H1 (cell line): ENCODE results near the gene NT5DC3. TPM values are rescaled to one million over a fixed set of nuclear protein-coding genes. Genes with fewer than 3 reads are reported as not detected.

Experiments used
- CTCF ChIA-PET: fragments of 300-600 bp; sonication (Branson Sonifier 250); formaldehyde crosslinking; loops from one replicate; lab custom pipeline; 2021; ENCODE audit not compliant: partially characterized antibody; lab: Charles Lee
- POLR2A ChIA-PET: fragments of 300-600 bp; sonication (Branson Sonifier 250); formaldehyde crosslinking; loops from one replicate; lab custom pipeline; 2021; ENCODE audit warnings: inconsistent platforms; ENCODE audit not compliant: partially characterized antibody; lab: Charles Lee
- DNase-seq, 2 experiments: peaks; one replicate each; pipeline versions ENCODE4 v3.0.0 to v3.0.0-alpha.2; 2010 to 2022; ENCODE audit warnings: low spot score in 2 of 2, low read depth in 1 of 2, mixed read lengths in 1 of 2
- FAIRE-seq: peaks from 2 replicates; lab custom pipeline; 2011; peaks lifted over from hg19 to GRCh38; lab: Jason Lieb, UNC
- H2AFZ ChIP-seq: 2 replicates; pipeline ENCODE4 v1.8.1; 2012; ENCODE audit warnings: low read length, inconsistent platforms
- H2AK5ac ChIP-seq: 2 replicates; pipeline ENCODE4 v1.6.1; 2013; ENCODE audit warnings: low read depth, low read length
- H2BK120ac ChIP-seq: replicated peaks from 2 replicates; pipeline ENCODE3; 2013; ENCODE audit warnings: low read depth, low read length, inconsistent platforms
- H2BK12ac ChIP-seq: 2 replicates; pipeline ENCODE4 v1.6.1; 2013; ENCODE audit warnings: low read depth, low read length
- H2BK15ac ChIP-seq: 2 replicates; pipeline ENCODE4 v1.6.1; 2013; ENCODE audit warnings: low read length
- H2BK20ac ChIP-seq: 2 replicates; pipeline ENCODE4 v1.6.1; 2013; ENCODE audit warnings: low read length
- H2BK5ac ChIP-seq: 2 replicates; pipeline ENCODE4 v1.6.1; 2013; ENCODE audit warnings: low read depth, low read length
- H3K14ac ChIP-seq: 2 replicates; pipeline ENCODE4 v1.6.1; 2013; ENCODE audit warnings: inconsistent platforms; ENCODE audit not compliant: insufficient read length
- H3K18ac ChIP-seq: 2 replicates; pipeline ENCODE4 v1.6.1; 2013; ENCODE audit warnings: low read length; ENCODE audit errors: extremely low read depth
- H3K23ac ChIP-seq: 2 replicates; pipeline ENCODE4 v1.6.1; 2013; ENCODE audit warnings: inconsistent platforms; ENCODE audit not compliant: insufficient read length
- H3K23me2 ChIP-seq: 2 replicates; pipeline ENCODE4 v1.6.1; 2013; ENCODE audit warnings: low read depth, low read length
- H3K27ac ChIP-seq: 2 replicates; pipeline ENCODE4 v1.6.1; 2011; ENCODE audit warnings: low read depth, low read length, inconsistent platforms
- H3K27me3 ChIP-seq, 4 experiments: replicated peaks in 1 of 4; 1 replicate in 1 of 4; 2 replicates in 3 of 4; pipeline versions ENCODE4 v1.6.1 to v1.8.1; 2011 to 2013; ENCODE audit warnings: low read length in 3 of 4, mild to moderate bottlenecking in 3 of 4, inconsistent platforms in 2 of 4, mixed read lengths in 2 of 4, moderate library complexity in 1 of 4; ENCODE audit not compliant: control insufficient read depth in 3 of 4, insufficient read depth in 3 of 4; ENCODE audit errors: extremely low read depth in 1 of 4
- H3K36me3 ChIP-seq, 4 experiments: 2 replicates each; pipeline versions ENCODE4 v1.6.1 to v1.8.1; 2011 to 2013; ENCODE audit warnings: mild to moderate bottlenecking in 4 of 4, low read length in 3 of 4, moderate library complexity in 2 of 4, control low read depth in 1 of 4, inconsistent platforms in 1 of 4; ENCODE audit not compliant: insufficient read depth in 4 of 4, control insufficient read depth in 2 of 4
- H3K4ac ChIP-seq: replicated peaks from 2 replicates; pipeline ENCODE3; 2013; ENCODE audit warnings: low read length, low read depth, mixed read lengths, inconsistent platforms; ENCODE audit not compliant: insufficient read length
- H3K4me1 ChIP-seq, 4 experiments: replicated peaks in 1 of 4; 1 replicate in 1 of 4; 2 replicates in 3 of 4; pipeline versions ENCODE4 v1.6.1 to v1.8.1; 2011 to 2013; ENCODE audit warnings: low read length in 3 of 4, inconsistent platforms in 2 of 4, mixed read lengths in 1 of 4; ENCODE audit not compliant: insufficient read depth in 4 of 4, control insufficient read depth in 3 of 4
- H3K4me2 ChIP-seq, 2 experiments: 2 replicates each; pipeline versions ENCODE4 v1.6.1 to v1.8.1; 2011 to 2013; ENCODE audit warnings: low read depth in 2 of 2, low read length in 2 of 2, control low read depth in 1 of 2, inconsistent platforms in 1 of 2, mild to moderate bottlenecking in 1 of 2; ENCODE audit not compliant: insufficient read depth in 1 of 2
- H3K4me3 ChIP-seq, 4 experiments: fragments of 200-600, 300-600 bp in 1 of 4; sonication (generic), shearing (Covaris generic), sonication (Bioruptor Twin) in 1 of 4; 2 replicates each; pipeline versions ENCODE4 v1.5.1 to v1.8.1; 2011 to 2016; ENCODE audit warnings: low read length in 4 of 4, low read depth in 3 of 4, control low read depth in 2 of 4, inconsistent platforms in 2 of 4, mild to moderate bottlenecking in 2 of 4, mixed read lengths in 1 of 4, moderate library complexity in 1 of 4; ENCODE audit not compliant: insufficient read depth in 2 of 4; ENCODE audit errors: extremely low read depth in 1 of 4
- H3K56ac ChIP-seq: replicated peaks from 2 replicates; pipeline ENCODE3; 2013; ENCODE audit warnings: low read depth, mild to moderate bottlenecking, mixed read lengths, low read length, inconsistent platforms; ENCODE audit not compliant: insufficient read length
- H3K79me1 ChIP-seq: 2 replicates; pipeline ENCODE4 v1.6.1; 2013; ENCODE audit warnings: low read depth, low read length, control low read depth
- H3K79me2 ChIP-seq, 2 experiments: 2 replicates each; pipeline versions ENCODE4 v1.6.1 to v1.8.1; 2012 to 2013; ENCODE audit warnings: low read length in 2 of 2, mild to moderate bottlenecking in 2 of 2, inconsistent platforms in 1 of 2; ENCODE audit not compliant: insufficient read depth in 2 of 2, control insufficient read depth in 1 of 2
- H3K9ac ChIP-seq, 4 experiments: replicated peaks in 1 of 4; 1 replicate in 1 of 4; 2 replicates in 3 of 4; pipeline versions ENCODE4 v1.6.1 to v1.8.1; 2011 to 2013; ENCODE audit warnings: low read depth in 3 of 4, low read length in 3 of 4, control low read depth in 2 of 4, mild to moderate bottlenecking in 2 of 4, moderate library complexity in 2 of 4, inconsistent platforms in 1 of 4; ENCODE audit errors: extremely low read depth in 1 of 4
- H3K9me3 ChIP-seq, 2 experiments: 2 replicates each; pipeline versions ENCODE4 v1.6.1 to v1.8.1; 2012 to 2013; ENCODE audit warnings: mild to moderate bottlenecking in 2 of 2, moderate library complexity in 2 of 2, control low read depth in 1 of 2, inconsistent platforms in 1 of 2, low read depth in 1 of 2, low read length in 1 of 2, mixed read lengths in 1 of 2; ENCODE audit not compliant: insufficient read depth in 2 of 2
- H4K20me1 ChIP-seq, 2 experiments: replicated peaks in 1 of 2; 2 replicates each; pipeline versions ENCODE3 to v1.8.1; 2011 to 2013; ENCODE audit warnings: inconsistent platforms in 2 of 2, low read length in 2 of 2, mild to moderate bottlenecking in 1 of 2; ENCODE audit not compliant: insufficient read depth in 2 of 2, control insufficient read depth in 1 of 2
- H4K5ac ChIP-seq: 2 replicates; pipeline ENCODE4 v1.6.1; 2013; ENCODE audit warnings: low read length, low read depth, mixed read lengths, inconsistent platforms; ENCODE audit not compliant: insufficient read length
- H4K8ac ChIP-seq: 2 replicates; pipeline ENCODE4 v1.8.0; 2013; ENCODE audit warnings: mild to moderate bottlenecking, moderate library complexity, low read length, inconsistent platforms; ENCODE audit not compliant: insufficient read depth; ENCODE audit errors: extremely low read depth
- H4K91ac ChIP-seq: replicated peaks from 2 replicates; pipeline ENCODE3; 2013; ENCODE audit warnings: low read length, mixed read lengths, inconsistent platforms; ENCODE audit not compliant: insufficient read length
- ASH2L ChIP-seq: fragments of 200-600, 300-600 bp; sonication (generic); IDR thresholded peaks from one replicate; pipeline ENCODE4 v1.7.1; 2017; ENCODE audit warnings: low read length
- CHD1 ChIP-seq: IDR thresholded peaks from 2 replicates; pipeline ENCODE4 v1.6.1; 2012; ENCODE audit warnings: low read depth, low read length, improper control_type of control experiment
- CHD2 ChIP-seq: IDR thresholded peaks from 2 replicates; pipeline ENCODE4 v1.6.1; 2012; ENCODE audit warnings: low read length, improper control_type of control experiment
- CTBP2 ChIP-seq: IDR thresholded peaks from 2 replicates; pipeline ENCODE4 v1.7.0; 2011; ENCODE audit warnings: borderline replicate concordance, mild to moderate bottlenecking, moderate library complexity, mixed read lengths, low read length; ENCODE audit not compliant: insufficient read depth, insufficient read length
- EP300 ChIP-seq, 2 experiments: IDR thresholded peaks; 1 replicate in 1 of 2; 2 replicates in 1 of 2; pipeline ENCODE4 v1.6.1; 2011 to 2012; ENCODE audit warnings: low read depth in 2 of 2, low read length in 2 of 2, mild to moderate bottlenecking in 2 of 2, borderline replicate concordance in 1 of 2, inconsistent platforms in 1 of 2, moderate library complexity in 1 of 2
- PHF8 ChIP-seq: fragments of 200-600 bp; sonication (generic); conservative IDR thresholded peaks from 2 replicates; pipeline ENCODE4 v1.7.1; 2012; ENCODE audit warnings: low read depth, mild to moderate bottlenecking, inconsistent platforms, low read length, moderate library complexity
- RAD21 ChIP-seq, 2 experiments: IDR thresholded peaks in 1 of 2; conservative IDR thresholded peaks in 1 of 2; 2 replicates each; pipeline ENCODE4 v1.6.1; 2011; ENCODE audit warnings: low read depth in 2 of 2, low read length in 2 of 2, improper control_type of control experiment in 1 of 2, inconsistent platforms in 1 of 2, mild to moderate bottlenecking in 1 of 2, moderate library complexity in 1 of 2
- SIRT6 ChIP-seq: IDR thresholded peaks from one replicate; pipeline ENCODE4 v1.7.1; 2012; ENCODE audit warnings: low read length, inconsistent platforms
- WGBS, 2 experiments: shearing (Covaris generic) in 1 of 2; methylation state at CpG; one replicate each; pipeline versions ENCODE4 v1.1.6 to v1.1.7; 2013 to 2015; ENCODE audit warnings: low lambda C conversion rate in 2 of 2, mixed read lengths in 2 of 2, inconsistent platforms in 1 of 2, low coverage in 1 of 2, missing lambda C conversion rate in 1 of 2; ENCODE audit not compliant: insufficient replicate concordance in 2 of 2, insufficient coverage in 1 of 2, insufficient read length in 1 of 2; ENCODE audit errors: extremely low coverage in 1 of 2, missing lambda C conversion rate in 1 of 2; 5-methylcytosine and 5-hydroxymethylcytosine counted together
- polyA plus RNA-seq, 7 experiments: library from polyadenylated mRNA; depleted of rRNA in 3 of 7; stranded (reverse) in 5 of 7; unstranded in 2 of 7; fragments of >200 nt in 5 of 7; fragments of 200-250 nt in 2 of 7; gene quantifications; 1 replicate in 5 of 7; 2 replicates in 1 of 7; 4 replicates in 1 of 7; pipeline versions ENCODE4 v1.2.1 to v1.2.3, GENCODE V29; 2011 to 2013; ENCODE audit warnings: missing spikeins in 2 of 7, mixed read lengths in 2 of 7
- total RNA-seq: library from RNA; stranded (reverse); fragmentation: NEBNext Ultra II Directional; extraction: Animal tissue kit (Norgen Biotek cat#: 25700); gene quantifications from 2 replicates; pipeline ENCODE4 v1.2.1, GENCODE V29; 2021
- TF ChIP-seq, protein P1 (sequence below): IDR thresholded peaks from 2 replicates; pipeline ENCODE4 v1.6.1; 2012; ENCODE audit warnings: low read length, inconsistent platforms
- TF ChIP-seq, protein P2 (sequence below): IDR thresholded peaks from 2 replicates; pipeline ENCODE4 v1.6.1; 2011; ENCODE audit warnings: low read depth, mild to moderate bottlenecking, low read length; ENCODE audit not compliant: insufficient read depth

Gene NT5DC3
- total and polyA plus RNA-seq, 2 of the 8 experiments (the other 6 are each of a cell fraction or from before 2014, with no cell fraction given): 5.4 to 14.8 TPM

DNA sequence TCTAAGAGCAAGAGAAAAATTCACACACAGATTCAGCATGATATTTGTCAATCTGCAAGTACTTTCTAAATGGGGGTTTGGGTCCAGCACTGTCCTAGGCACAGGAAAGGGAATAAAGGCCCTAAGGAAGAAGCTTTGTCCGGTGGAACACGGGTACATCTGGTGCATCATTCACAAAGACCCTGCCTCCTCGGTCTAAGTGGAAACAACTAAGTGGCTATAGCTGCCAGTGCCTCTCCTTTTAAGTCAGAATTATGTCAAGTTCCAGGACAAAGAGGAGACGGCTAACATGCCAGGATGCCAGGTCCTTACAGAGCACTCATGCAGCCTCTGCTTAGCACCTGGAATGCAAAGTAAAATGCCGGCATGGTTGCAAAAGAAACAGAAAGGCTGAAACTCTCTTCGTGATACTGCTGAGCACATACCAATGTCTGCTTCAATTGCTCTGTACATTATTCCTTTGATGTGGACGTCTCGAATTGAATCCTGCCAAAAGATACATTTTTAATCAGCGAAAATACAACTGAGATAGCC is 47.5 kb downstream of the NT5DC3 start:
- Histone ChIP-seq H3K23ac (no peak overlapping the region), H3K27me3 (no peaks in the 10 kb centered on the region), H3K27ac (no peak overlapping the region), H3K4me3 (no peak overlapping the region), H4K5ac (no peak overlapping the region), H2AFZ (no peak overlapping the region), H4K20me1 (no peaks in the 10 kb centered on the region), H3K79me2 (no peaks in the 10 kb centered on the region), H4K8ac (no peak overlapping the region), H3K23me2 (no peaks in the 10 kb centered on the region), H2BK20ac (no peak overlapping the region), H2BK5ac (no peak overlapping the region), H3K4me2 (no peak overlapping the region), H3K9ac (no peak overlapping the region), H2BK120ac (no peak overlapping the region), H3K14ac (no peak overlapping the region), H3K18ac (no peak overlapping the region), H3K36me3 (peaks cover 0 to 33% (median 12%) of the 10 kb centered on the region in 4 experiments; a peak in 6 of 8 replicates), H3K4me1 (peaks cover 0 to 4% (median 2%) of the 10 kb centered on the region in 4 experiments; a peak in 3 of 7 replicates), H3K79me1 (no peaks in the 10 kb centered on the region), H2AK5ac (no peak overlapping the region), H3K9me3 (no peaks in the 10 kb centered on the region; a peak in 1 of 4 replicates), H3K56ac (no peak overlapping the region), H3K4ac (no peak overlapping the region), H2BK12ac (no peak overlapping the region), H4K91ac (no peak overlapping the region), H2BK15ac (no peak overlapping the region)
- CTCF ChIA-PET: interaction anchor here (0.9 to 1.9 kb wide), 2 partner anchors 39 to 48 kb away, joined by 3 to 5 read pairs; no protein-coding TSS in a partner anchor
- POLR2A ChIA-PET: no interaction called here
- DNase-seq (no peak), FAIRE-seq (no peak)
- WGBS, 2 experiments: 84% methylated on average over 9 of the region's 9 CpGs; no CpG with 5 or more reads in 1 of the 2 experiments
- TF ChIP-seq CHD1: no peak
- TF ChIP-seq, protein P1, sequence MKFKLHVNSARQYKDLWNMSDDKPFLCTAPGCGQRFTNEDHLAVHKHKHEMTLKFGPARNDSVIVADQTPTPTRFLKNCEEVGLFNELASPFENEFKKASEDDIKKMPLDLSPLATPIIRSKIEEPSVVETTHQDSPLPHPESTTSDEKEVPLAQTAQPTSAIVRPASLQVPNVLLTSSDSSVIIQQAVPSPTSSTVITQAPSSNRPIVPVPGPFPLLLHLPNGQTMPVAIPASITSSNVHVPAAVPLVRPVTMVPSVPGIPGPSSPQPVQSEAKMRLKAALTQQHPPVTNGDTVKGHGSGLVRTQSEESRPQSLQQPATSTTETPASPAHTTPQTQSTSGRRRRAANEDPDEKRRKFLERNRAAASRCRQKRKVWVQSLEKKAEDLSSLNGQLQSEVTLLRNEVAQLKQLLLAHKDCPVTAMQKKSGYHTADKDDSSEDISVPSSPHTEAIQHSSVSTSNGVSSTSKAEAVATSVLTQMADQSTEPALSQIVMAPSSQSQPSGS: no peak
- no peak for TF ChIP-seq SIRT6
- TF ChIP-seq, protein P2, sequence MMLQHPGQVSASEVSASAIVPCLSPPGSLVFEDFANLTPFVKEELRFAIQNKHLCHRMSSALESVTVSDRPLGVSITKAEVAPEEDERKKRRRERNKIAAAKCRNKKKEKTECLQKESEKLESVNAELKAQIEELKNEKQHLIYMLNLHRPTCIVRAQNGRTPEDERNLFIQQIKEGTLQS: no peak
- no peak for TF ChIP-seq EP300 (IDR thresholded peaks at IDR 0.05; ENCODE audit: borderline replicate concordance in 1 of 2, low read depth in 2 of 2, low read length in 2 of 2)
- TF ChIP-seq PHF8: no peak
- no peak for TF ChIP-seq CHD2
- no peak for TF ChIP-seq RAD21 (IDR thresholded peaks at IDR 0.05 in 1 of 2, conservative IDR thresholded peaks at IDR 0.05 in 1 of 2; ENCODE audit: low read depth in 2 of 2, low read length in 2 of 2)
- no peak for TF ChIP-seq CTBP2
- TF ChIP-seq ASH2L: no peak
